HCT116 (cell line): Measurements from ENCODE around the gene DIP2A. TPM values are rescaled to one million over a fixed set of nuclear protein-coding genes. Genes with fewer than 3 reads are reported as not detected.

ENCODE experiments used
- ATAC-seq: fragments of 200-7000 bp; cut with Tn5 transposase; 2 replicates; pipeline ENCODE4 v1.9.1; 2020; ENCODE audit warnings: mild to moderate bottlenecking, moderate library complexity
- BruUV-seq: library from RNA; stranded (reverse); fragments of 400-500 nt; replicated peaks from 2 replicates; lab custom pipeline; 2021; lab: Mats Ljungman, UMichigan
- CTCF ChIA-PET: fragments of 300-600 bp; sonication (Branson Sonifier 250); formaldehyde crosslinking; loops from one replicate; lab custom pipeline; 2021; ENCODE audit warnings: antibody characterized with exemption; lab: Charles Lee
- POLR2A ChIA-PET: fragments of 300-600, 350-600 bp; sonication (Branson Sonifier 250); formaldehyde crosslinking; loops from one replicate; lab custom pipeline; 2021; ENCODE audit warnings: antibody characterized with exemption; lab: Charles Lee
- RAD21 ChIA-PET, 2 experiments: fragments of 300-600 bp; sonication (Branson Sonifier 250); formaldehyde crosslinking; loops; one replicate each; lab custom pipeline; 2023; ENCODE audit warnings: low total read pairs in 2 of 2; ENCODE audit not compliant: uncharacterized antibody in 2 of 2, unreplicated experiment in 2 of 2, low non-redundant PET in 1 of 2; lab: Charles Lee
- DNase-seq: peaks from one replicate; pipeline ENCODE4 v3.0.0-alpha.2; 2010; ENCODE audit warnings: low read depth, low spot score
- H2AFZ ChIP-seq: fragments of 200-600 bp; shearing (Covaris generic), sonication (generic); 2 replicates; pipeline ENCODE4 v1.6.1; 2017; ENCODE audit warnings: low read depth, mixed run types, mixed read lengths, antibody characterized with exemption, low read length; ENCODE audit not compliant: poor library complexity, severe bottlenecking
- H3K27ac ChIP-seq: 2 replicates; pipeline ENCODE4 v1.5.1; 2012; ENCODE audit warnings: low read depth, low read length
- H3K27me3 ChIP-seq: fragments of 200-600 bp; sonication (generic); 2 replicates; pipeline ENCODE4 v1.6.1; 2016; ENCODE audit warnings: mixed run types, low read length, mixed read lengths; ENCODE audit not compliant: insufficient read depth
- H3K36me3 ChIP-seq, 2 experiments: fragments of 200-500 bp in 1 of 2; fragments of 200-600 bp in 1 of 2; sonication (Bioruptor generic) in 1 of 2; sonication (generic) in 1 of 2; 2 replicates each; pipeline versions ENCODE4 v1.5.1 to v1.6.1; 2014 to 2016; ENCODE audit warnings: low read length in 2 of 2, inconsistent platforms in 1 of 2, mixed read lengths in 1 of 2, mixed run types in 1 of 2; ENCODE audit not compliant: insufficient read depth in 2 of 2, control insufficient read depth in 1 of 2
- H3K4me1 ChIP-seq, 2 experiments: fragments of 200-600 bp in 1 of 2; sonication (generic) in 1 of 2; 2 replicates each; pipeline versions ENCODE4 v1.5.1 to v1.6.1; 2012 to 2017; ENCODE audit warnings: low read length in 2 of 2, inconsistent platforms in 1 of 2, mild to moderate bottlenecking in 1 of 2, mixed read lengths in 1 of 2, mixed run types in 1 of 2, moderate library complexity in 1 of 2; ENCODE audit not compliant: insufficient read depth in 2 of 2, control insufficient read depth in 1 of 2
- H3K4me2 ChIP-seq: fragments of 200-600 bp; sonication (generic); 2 replicates; pipeline ENCODE4 v1.6.1; 2017; ENCODE audit warnings: mixed run types, low read length, mixed read lengths
- H3K4me3 ChIP-seq, 2 experiments: fragments of 200-600 bp in 1 of 2; sonication (generic) in 1 of 2; replicated peaks in 1 of 2; 2 replicates each; pipeline ENCODE4 v1.5.1; 2011 to 2016; ENCODE audit warnings: low read length in 2 of 2, control low read depth in 1 of 2, low read depth in 1 of 2, mild to moderate bottlenecking in 1 of 2, mixed read lengths in 1 of 2, mixed run types in 1 of 2
- H3K79me2 ChIP-seq: fragments of 200-600 bp; sonication (generic); 2 replicates; pipeline ENCODE4 v1.6.1; 2017; ENCODE audit warnings: mild to moderate bottlenecking, mixed run types, low read length, moderate library complexity, mixed read lengths; ENCODE audit not compliant: insufficient read depth
- H3K9ac ChIP-seq: fragments of 200-600 bp; sonication (generic); 2 replicates; pipeline ENCODE4 v1.6.1; 2016; ENCODE audit warnings: low read length, mixed read lengths
- H3K9me2 ChIP-seq: fragments of 200-600 bp; sonication (generic), shearing (Covaris generic); 2 replicates; pipeline ENCODE4 v1.6.1; 2017; ENCODE audit warnings: mixed run types, mild to moderate bottlenecking, moderate library complexity; ENCODE audit not compliant: insufficient read depth
- H3K9me3 ChIP-seq, 2 experiments: fragments of 200-500 bp in 1 of 2; fragments of 200-600 bp in 1 of 2; sonication (Bioruptor generic) in 1 of 2; sonication (generic) in 1 of 2; 2 replicates each; pipeline ENCODE4 v1.6.1; 2014 to 2017; ENCODE audit warnings: low read length in 2 of 2, mixed read lengths in 2 of 2, inconsistent platforms in 1 of 2, low read depth in 1 of 2, mild to moderate bottlenecking in 1 of 2, mixed run types in 1 of 2, moderate library complexity in 1 of 2; ENCODE audit not compliant: control insufficient read depth in 1 of 2, insufficient read depth in 1 of 2
- H4K20me1 ChIP-seq: fragments of 200-600 bp; sonication (generic), shearing (Covaris generic); 2 replicates; pipeline ENCODE4 v1.6.1; 2017; ENCODE audit warnings: mixed run types, mild to moderate bottlenecking, moderate library complexity; ENCODE audit not compliant: insufficient read depth
- CBX3 ChIP-seq: IDR thresholded peaks from 2 replicates; pipeline ENCODE4 v1.6.1; 2012; ENCODE audit warnings: low read depth
- EGR1 ChIP-seq: IDR thresholded peaks from 2 replicates; pipeline ENCODE4 v1.6.1; 2012; ENCODE audit warnings: low read depth
- EZH2 ChIP-seq: fragments of 200-600 bp; sonication (generic); IDR thresholded peaks from 2 replicates; pipeline ENCODE4 v1.6.1; 2017; ENCODE audit warnings: antibody characterized with exemption, mixed run types
- EZH2phosphoT487 ChIP-seq: fragments of 200-600 bp; IDR thresholded peaks from 2 replicates; pipeline ENCODE4 v1.6.1; 2018; ENCODE audit warnings: antibody characterized with exemption, borderline replicate concordance
- FOSL1 ChIP-seq: IDR thresholded peaks from 2 replicates; pipeline ENCODE4 v1.6.1; 2012; ENCODE audit warnings: low read depth
- JUND ChIP-seq: IDR thresholded peaks from 2 replicates; pipeline ENCODE4 v1.6.1; 2012
- POLR2A ChIP-seq: IDR thresholded peaks from 2 replicates; pipeline ENCODE4 v1.7.0; 2011; ENCODE audit warnings: borderline replicate concordance; ENCODE audit not compliant: insufficient read depth, insufficient read length; ENCODE audit errors: extremely low read depth
- POLR2AphosphoS5 ChIP-seq: IDR thresholded peaks from 2 replicates; pipeline ENCODE4 v1.6.1; 2011; ENCODE audit warnings: mild to moderate bottlenecking, low read depth, low read length, moderate library complexity
- SIN3A ChIP-seq: IDR thresholded peaks from 2 replicates; pipeline ENCODE4 v1.6.1; 2012; ENCODE audit warnings: low read depth
- SP1 ChIP-seq: IDR thresholded peaks from 2 replicates; pipeline ENCODE4 v1.6.1; 2012; ENCODE audit warnings: low read depth
- SRF ChIP-seq: IDR thresholded peaks from 2 replicates; pipeline ENCODE4 v1.6.1; 2012; ENCODE audit warnings: low read depth
- YY1 ChIP-seq: IDR thresholded peaks from 2 replicates; pipeline ENCODE4 v1.6.1; 2011; ENCODE audit warnings: low read length, low read depth, moderate library complexity, mild to moderate bottlenecking; ENCODE audit not compliant: insufficient replicate concordance; ENCODE audit errors: extremely low read depth
- ZFX ChIP-seq: fragments of 450-650 bp; IDR thresholded peaks from 2 replicates; pipeline ENCODE4 v1.6.1; 2017
- ZNF274 ChIP-seq: fragments of 200-500 bp; sonication (Bioruptor generic); IDR thresholded peaks from 2 replicates; pipeline ENCODE4 v1.6.1; 2014; ENCODE audit warnings: mild to moderate bottlenecking, low read depth, low read length, inconsistent platforms
- intact Hi-C: fragments of 100-400 bp; cut with micrococcal nuclease; formaldehyde crosslinking; loops from 2 replicates; pipeline ENCODE4 v1.10.0; 2022
- total RNA-seq: library from RNA; stranded (reverse); gene quantifications from one replicate; pipeline ENCODE4 v1.2.1, GENCODE V29; 2021; ENCODE audit not compliant: unreplicated experiment
- TF ChIP-seq, protein P1 (sequence below): IDR thresholded peaks from 2 replicates; pipeline ENCODE4 v1.6.1; 2012
- TF ChIP-seq, protein P2 (sequence below): IDR thresholded peaks from 2 replicates; pipeline ENCODE4 v1.6.1; 2011; ENCODE audit warnings: mild to moderate bottlenecking, low read length, moderate library complexity; ENCODE audit not compliant: insufficient replicate concordance; ENCODE audit errors: extremely low read depth
- TF ChIP-seq, protein P3 (sequence below): IDR thresholded peaks from 2 replicates; pipeline ENCODE4 v1.6.1; 2012

Gene DIP2A
- total RNA-seq, 1 experiment from 2014 or later: 39.9 TPM

DNA sequence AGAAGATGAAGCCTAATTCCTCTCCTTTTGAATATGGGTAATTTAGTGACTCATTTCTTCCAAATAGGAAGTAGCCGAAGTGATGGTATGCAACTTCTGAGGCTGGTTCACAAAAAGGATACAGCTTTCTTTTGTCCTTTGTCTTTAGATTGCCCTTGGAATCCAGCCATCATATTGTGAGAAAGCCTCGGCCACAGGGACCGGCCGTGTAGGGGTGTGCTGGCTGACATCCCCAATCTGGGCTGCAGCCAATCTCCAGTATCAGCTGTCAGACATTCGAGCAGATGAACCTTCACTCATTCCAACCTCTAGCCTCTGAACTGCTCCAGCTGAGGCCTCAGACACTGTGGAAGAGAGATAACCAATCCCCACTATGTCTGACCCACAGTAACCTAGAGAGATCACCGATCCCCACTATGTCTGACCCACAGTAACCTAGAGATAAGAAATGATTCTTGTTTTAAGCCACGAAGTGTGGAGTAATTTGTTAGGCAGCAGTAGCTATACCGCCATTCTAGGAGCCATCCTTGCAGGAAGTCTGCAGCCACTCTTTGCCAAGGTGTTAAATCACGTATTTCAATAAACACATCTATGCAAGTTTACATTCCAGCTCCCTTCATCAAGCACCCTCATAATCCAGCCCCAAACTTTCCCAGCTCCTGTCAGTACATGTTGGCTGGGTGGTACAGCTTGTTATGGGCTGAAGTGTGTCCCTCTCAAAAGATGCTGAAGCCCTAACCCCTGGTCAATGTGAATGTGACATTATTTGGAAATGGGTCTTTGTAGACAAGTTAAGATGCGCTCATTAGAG is 2.9 kb upstream of the DIP2A start:
- CTCF ChIA-PET: no interaction called here
- Histone ChIP-seq H3K9ac (no peak overlapping the region), H3K9me2 (no peaks in the 10 kb centered on the region), H3K27me3 (no peaks in the 10 kb centered on the region), H4K20me1 (no peaks in the 10 kb centered on the region), H3K4me1 (peaks cover 26 to 40% of the 10 kb centered on the region in 2 experiments), H3K79me2 (peaks cover 35% of the 10 kb centered on the region), H3K27ac (peak overlapping the region; percentile 17; the same call in 1 of the 2 replicates), H3K36me3 (no peaks in the 10 kb centered on the region; a peak in 1 of 4 replicates), H3K4me3 (no peak overlapping the region), H2AFZ (no peak overlapping the region), H3K9me3 (no peaks in the 10 kb centered on the region), H3K4me2 (0 out of 2 replicates have a peak overlapping the region, but pooled peaks have one; percentile 95)
- no TSS peak for BruUV-seq
- DNase-seq (peak; percentile 6), ATAC-seq (no peak)
- RAD21 ChIA-PET: no interaction called here
- intact Hi-C loops: loop anchor here (5.0 kb wide), 1 partner anchor 128 kb away; a partner anchor contains a TSS
- TF ChIP-seq CBX3: no peak
- no peak for TF ChIP-seq JUND
- POLR2A ChIA-PET: no interaction called here

GRCh38 chr21:46456750-46457149 is 1.9 kb upstream of the DIP2A start:
- peak overlapping the region in 1 of 2 experiments; percentile 82; a peak in 2 of 4 replicates for H3K4me3 ChIP-seq
- no peaks in the 10 kb centered on the region for H3K27me3 ChIP-seq
- H3K9me3 ChIP-seq: no peaks in the 10 kb centered on the region
- no peaks in the 10 kb centered on the region; a peak in 1 of 4 replicates for H3K36me3 ChIP-seq
- no peak for ATAC-seq
- ChIA-PET CTCF (no interaction called here), RAD21 (no interaction called here), POLR2A (no interaction called here)
- H3K9me2 ChIP-seq: no peaks in the 10 kb centered on the region
- H3K4me2 ChIP-seq: peak overlapping the region; percentile 95; the same call in 1 of the 2 replicates
- BruUV-seq: no TSS peak
- no peak for DNase-seq
- H3K9ac ChIP-seq: no peak overlapping the region
- peaks cover 26 to 40% of the 10 kb centered on the region in 2 experiments for H3K4me1 ChIP-seq
- H3K79me2 ChIP-seq: peaks cover 44% of the 10 kb centered on the region
- H4K20me1 ChIP-seq: no peaks in the 10 kb centered on the region
- H3K27ac ChIP-seq: no peak overlapping the region
- H2AFZ ChIP-seq: no peak overlapping the region
- intact Hi-C loops: loop anchor here (5.0 kb wide), 1 partner anchor 129 kb away; a partner anchor contains a TSS
- no peak for TF ChIP-seq ZFX
- TF ChIP-seq EGR1: no peak
- TF ChIP-seq SP1: no peak
- TF ChIP-seq JUND: no peak
- TF ChIP-seq YY1: no peak
- no peak for TF ChIP-seq SIN3A
- no peak for TF ChIP-seq ZNF274
- TF ChIP-seq, protein P1, sequence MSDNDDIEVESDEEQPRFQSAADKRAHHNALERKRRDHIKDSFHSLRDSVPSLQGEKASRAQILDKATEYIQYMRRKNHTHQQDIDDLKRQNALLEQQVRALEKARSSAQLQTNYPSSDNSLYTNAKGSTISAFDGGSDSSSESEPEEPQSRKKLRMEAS: no peak
- no peak for TF ChIP-seq CBX3
- no peak for TF ChIP-seq EZH2
- no peak for TF ChIP-seq FOSL1
- TF ChIP-seq POLR2AphosphoS5: no peak
- no peak for TF ChIP-seq SRF
- no peak for TF ChIP-seq EZH2phosphoT487
- TF ChIP-seq, protein P2, sequence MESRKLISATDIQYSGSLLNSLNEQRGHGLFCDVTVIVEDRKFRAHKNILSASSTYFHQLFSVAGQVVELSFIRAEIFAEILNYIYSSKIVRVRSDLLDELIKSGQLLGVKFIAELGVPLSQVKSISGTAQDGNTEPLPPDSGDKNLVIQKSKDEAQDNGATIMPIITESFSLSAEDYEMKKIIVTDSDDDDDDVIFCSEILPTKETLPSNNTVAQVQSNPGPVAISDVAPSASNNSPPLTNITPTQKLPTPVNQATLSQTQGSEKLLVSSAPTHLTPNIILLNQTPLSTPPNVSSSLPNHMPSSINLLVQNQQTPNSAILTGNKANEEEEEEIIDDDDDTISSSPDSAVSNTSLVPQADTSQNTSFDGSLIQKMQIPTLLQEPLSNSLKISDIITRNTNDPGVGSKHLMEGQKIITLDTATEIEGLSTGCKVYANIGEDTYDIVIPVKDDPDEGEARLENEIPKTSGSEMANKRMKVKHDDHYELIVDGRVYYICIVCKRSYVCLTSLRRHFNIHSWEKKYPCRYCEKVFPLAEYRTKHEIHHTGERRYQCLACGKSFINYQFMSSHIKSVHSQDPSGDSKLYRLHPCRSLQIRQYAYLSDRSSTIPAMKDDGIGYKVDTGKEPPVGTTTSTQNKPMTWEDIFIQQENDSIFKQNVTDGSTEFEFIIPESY: no peak
- TF ChIP-seq POLR2A: no peak
- TF ChIP-seq, protein P3, sequence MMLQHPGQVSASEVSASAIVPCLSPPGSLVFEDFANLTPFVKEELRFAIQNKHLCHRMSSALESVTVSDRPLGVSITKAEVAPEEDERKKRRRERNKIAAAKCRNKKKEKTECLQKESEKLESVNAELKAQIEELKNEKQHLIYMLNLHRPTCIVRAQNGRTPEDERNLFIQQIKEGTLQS: no peak
